Measurements from ENCODE around the gene GRM4.

DNA sequence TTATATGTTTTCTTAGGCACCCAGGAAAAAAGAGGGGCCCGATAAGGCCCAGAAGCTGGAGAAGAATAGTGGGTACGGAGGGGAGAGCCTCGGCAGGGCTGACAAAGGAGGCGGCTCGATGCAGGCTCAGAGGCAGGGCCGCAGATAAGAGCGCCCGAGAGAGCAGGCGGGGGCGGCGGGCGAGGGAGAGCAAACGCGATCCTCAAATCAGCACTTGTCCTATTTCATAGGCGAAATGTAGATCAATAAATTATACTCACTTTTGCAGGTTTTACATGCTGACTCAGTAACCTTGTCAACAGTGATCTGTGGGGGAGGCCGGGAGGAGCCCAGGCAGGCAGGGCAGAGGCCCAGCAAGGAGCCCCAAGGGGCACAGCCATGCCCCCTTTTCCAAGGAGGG lies 42.6 kb downstream of the GRM4 start:
- no peak for TF ChIP-seq POLR2A (IDR thresholded peaks at IDR 0.05)
- TF ChIP-seq, protein P1, sequence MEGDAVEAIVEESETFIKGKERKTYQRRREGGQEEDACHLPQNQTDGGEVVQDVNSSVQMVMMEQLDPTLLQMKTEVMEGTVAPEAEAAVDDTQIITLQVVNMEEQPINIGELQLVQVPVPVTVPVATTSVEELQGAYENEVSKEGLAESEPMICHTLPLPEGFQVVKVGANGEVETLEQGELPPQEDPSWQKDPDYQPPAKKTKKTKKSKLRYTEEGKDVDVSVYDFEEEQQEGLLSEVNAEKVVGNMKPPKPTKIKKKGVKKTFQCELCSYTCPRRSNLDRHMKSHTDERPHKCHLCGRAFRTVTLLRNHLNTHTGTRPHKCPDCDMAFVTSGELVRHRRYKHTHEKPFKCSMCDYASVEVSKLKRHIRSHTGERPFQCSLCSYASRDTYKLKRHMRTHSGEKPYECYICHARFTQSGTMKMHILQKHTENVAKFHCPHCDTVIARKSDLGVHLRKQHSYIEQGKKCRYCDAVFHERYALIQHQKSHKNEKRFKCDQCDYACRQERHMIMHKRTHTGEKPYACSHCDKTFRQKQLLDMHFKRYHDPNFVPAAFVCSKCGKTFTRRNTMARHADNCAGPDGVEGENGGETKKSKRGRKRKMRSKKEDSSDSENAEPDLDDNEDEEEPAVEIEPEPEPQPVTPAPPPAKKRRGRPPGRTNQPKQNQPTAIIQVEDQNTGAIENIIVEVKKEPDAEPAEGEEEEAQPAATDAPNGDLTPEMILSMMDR (IDR thresholded peaks at IDR 0.05) = no peak

Measured in Peyer's patch (tissue), 4 donors.